LNCaP clone FGC (cell line): Measurements from ENCODE around the gene SIRPA.

Experiments
- DNase-seq: peaks from one replicate; pipeline ENCODE4 v3.0.0-alpha.2; 2011; ENCODE audit warnings: low read depth
- H3K4me3 ChIP-seq: 2 replicates; pipeline ENCODE4 v1.5.1; 2011; ENCODE audit warnings: mild to moderate bottlenecking, low read depth, low read length, control low read depth
- TF ChIP-seq, protein P1 (sequence below): IDR thresholded peaks from 2 replicates; pipeline ENCODE4 v1.5.1; 2012; ENCODE audit warnings: mild to moderate bottlenecking; ENCODE audit not compliant: control insufficient read depth, insufficient read depth; ENCODE audit errors: extremely low read depth

Gene SIRPA

GRCh38 chr20:1860446-1860845, 34.8 kb upstream of the SIRPA start:
- H3K4me3 ChIP-seq: no peak overlapping the region
- TF ChIP-seq, protein P1, sequence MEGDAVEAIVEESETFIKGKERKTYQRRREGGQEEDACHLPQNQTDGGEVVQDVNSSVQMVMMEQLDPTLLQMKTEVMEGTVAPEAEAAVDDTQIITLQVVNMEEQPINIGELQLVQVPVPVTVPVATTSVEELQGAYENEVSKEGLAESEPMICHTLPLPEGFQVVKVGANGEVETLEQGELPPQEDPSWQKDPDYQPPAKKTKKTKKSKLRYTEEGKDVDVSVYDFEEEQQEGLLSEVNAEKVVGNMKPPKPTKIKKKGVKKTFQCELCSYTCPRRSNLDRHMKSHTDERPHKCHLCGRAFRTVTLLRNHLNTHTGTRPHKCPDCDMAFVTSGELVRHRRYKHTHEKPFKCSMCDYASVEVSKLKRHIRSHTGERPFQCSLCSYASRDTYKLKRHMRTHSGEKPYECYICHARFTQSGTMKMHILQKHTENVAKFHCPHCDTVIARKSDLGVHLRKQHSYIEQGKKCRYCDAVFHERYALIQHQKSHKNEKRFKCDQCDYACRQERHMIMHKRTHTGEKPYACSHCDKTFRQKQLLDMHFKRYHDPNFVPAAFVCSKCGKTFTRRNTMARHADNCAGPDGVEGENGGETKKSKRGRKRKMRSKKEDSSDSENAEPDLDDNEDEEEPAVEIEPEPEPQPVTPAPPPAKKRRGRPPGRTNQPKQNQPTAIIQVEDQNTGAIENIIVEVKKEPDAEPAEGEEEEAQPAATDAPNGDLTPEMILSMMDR: no peak
- no peak for DNase-seq

DNA sequence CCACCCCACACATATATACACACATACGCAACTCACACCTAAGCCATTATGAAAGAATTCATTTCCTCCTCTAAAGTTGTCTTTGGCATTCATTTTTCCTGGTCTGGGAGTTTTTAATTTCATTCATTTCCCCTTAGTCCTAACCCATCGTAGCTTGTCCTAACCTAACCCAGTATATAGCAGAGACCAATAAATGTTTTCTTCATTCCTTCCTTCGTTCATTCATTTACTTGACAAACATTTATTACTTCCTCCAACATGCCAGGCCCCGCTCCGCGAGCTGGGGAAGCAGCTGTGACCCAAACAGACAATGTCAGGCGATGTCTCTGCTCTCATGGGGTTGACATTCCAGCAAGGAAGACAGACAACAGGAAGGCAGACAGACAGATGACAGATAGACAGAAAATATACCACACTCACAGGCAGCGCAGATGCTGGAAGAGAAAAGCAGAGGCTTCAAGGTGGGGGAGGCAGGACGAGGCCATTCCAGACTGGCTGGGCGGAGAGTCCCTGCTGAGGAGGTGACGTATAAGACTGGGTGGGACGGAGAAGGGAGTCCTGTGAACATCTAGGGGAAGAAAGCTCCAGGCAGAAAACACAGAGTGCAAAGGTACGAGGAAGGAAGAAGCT, 33.7 kb upstream of the SIRPA start:
- TF ChIP-seq, protein P1: no peak
- no peak for DNase-seq
- no peak overlapping the region for H3K4me3 ChIP-seq

DNA sequence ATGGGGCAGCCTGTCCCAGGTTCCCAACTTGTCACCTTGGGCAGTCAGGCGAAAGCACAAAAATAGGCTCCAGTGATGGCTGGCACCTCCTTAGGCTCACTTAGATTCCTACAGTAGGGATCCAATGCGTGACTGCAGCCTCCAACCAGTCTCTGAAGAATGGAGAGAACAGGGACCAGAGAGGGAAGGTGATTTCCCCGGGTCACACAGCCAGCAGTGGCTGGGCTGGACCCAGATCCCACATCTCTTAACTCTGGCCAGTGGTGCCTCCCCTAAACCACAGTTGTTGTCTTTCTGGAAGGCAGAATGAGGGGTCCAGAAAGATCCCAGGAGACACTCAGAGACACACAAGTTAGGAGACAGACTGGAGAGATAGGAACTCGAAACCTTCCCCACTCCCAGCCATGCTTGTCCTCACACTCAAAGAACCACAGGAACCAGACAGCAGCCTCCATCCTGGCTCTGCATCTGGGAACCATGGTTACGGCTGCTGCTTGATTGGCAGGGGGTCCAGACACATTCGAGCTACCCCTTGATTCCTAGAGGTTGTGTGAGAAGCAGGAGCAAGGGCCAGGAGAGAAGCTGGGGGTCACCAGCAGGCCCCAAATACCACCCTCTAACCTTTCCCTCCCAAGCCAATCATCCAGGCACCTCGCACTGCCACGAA, 33.1 kb upstream of the SIRPA start:
- DNase-seq: no peak
- TF ChIP-seq, protein P1: no peak
- no peak overlapping the region for H3K4me3 ChIP-seq

GRCh38 chr20:1862663-1863053, 32.5 kb upstream of the SIRPA start:
- no peak overlapping the region for H3K4me3 ChIP-seq
- TF ChIP-seq, protein P1: no peak

DNA sequence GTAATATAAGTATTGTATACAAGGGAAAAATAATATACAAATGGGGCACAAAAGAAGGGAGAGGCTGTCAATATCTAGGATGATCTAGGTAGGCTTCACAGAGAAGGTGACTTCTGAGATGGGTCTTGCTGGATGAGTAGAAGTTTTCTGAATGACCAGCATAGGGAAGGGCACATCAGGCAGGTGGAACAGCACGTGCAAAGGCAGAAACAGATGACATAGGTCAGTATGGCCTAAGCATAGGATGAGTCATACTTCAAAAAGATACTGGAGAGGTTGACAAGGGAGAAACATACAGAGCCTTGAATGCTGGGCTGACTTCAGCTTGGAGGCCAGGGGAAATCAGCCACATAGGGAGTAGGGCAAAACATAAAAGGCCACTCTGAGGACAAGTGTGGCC, 31.9 kb upstream of the SIRPA start:
- TF ChIP-seq, protein P1: no peak
- H3K4me3 ChIP-seq: no peak overlapping the region
- DNase-seq: no peak

More at GRCh38 chr20:1862663-1863053, 32.5 kb upstream of the SIRPA start:
- no peak for DNase-seq

DNA sequence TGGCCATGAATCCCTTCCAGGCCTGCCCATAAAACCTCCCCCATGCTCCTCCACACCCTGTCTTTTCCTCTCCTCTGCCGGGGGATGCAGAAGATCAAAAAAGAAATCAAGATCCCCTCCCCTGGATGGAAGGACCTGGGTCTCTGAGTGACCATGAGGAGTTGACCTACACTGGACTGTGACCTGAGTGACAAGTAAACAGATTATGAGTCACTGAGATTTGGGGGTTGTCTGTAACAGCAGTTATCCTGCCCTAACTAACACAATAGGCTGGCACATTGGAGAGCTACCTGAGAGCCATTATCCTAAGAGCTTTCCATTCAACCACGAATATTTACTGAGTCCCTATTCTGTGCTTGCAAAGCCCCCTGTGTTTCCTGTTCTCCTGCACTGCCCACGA, 28.4 kb upstream of the SIRPA start:
- TF ChIP-seq, protein P1: no peak
- no peak overlapping the region for H3K4me3 ChIP-seq
- DNase-seq: no peak
